Measurements from ENCODE around the gene LMNTD2.

DNA sequence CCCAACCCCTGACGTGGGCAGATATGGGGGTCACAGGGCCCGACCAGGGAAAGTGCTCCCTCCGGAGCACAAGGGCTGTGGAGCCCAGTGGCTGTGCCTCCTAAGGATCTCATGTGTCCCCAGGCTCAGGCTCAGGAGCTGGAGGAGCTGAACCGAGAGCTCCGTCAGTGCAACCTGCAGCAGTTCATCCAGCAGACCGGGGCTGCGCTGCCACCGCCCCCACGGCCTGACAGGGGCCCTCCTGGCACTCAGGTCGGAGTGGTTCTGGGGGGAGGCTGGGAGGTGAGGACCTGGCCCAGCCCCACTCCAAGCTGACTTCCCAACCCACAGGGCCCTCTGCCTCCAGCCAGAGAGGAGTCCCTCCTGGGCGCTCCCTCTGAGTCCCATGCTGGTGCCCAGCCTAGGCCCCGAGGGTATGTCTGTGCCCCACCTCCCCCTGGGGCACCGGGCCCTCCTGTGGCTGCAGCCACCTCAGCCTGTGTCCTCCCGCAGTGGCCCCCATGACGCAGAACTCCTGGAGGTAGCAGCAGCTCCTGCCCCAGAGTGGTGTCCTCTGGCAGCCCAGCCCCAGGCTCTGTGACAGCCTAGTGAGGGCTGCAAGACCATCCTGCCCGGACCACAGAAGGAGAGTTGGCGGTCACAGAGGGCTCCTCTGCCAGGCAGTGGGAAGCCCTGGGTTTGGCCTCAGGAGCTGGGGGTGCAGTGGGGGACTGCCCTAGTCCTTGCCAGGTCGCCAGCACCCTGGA is 2.7 kb upstream of the LMNTD2 start:
- TF ChIP-seq, protein P1, sequence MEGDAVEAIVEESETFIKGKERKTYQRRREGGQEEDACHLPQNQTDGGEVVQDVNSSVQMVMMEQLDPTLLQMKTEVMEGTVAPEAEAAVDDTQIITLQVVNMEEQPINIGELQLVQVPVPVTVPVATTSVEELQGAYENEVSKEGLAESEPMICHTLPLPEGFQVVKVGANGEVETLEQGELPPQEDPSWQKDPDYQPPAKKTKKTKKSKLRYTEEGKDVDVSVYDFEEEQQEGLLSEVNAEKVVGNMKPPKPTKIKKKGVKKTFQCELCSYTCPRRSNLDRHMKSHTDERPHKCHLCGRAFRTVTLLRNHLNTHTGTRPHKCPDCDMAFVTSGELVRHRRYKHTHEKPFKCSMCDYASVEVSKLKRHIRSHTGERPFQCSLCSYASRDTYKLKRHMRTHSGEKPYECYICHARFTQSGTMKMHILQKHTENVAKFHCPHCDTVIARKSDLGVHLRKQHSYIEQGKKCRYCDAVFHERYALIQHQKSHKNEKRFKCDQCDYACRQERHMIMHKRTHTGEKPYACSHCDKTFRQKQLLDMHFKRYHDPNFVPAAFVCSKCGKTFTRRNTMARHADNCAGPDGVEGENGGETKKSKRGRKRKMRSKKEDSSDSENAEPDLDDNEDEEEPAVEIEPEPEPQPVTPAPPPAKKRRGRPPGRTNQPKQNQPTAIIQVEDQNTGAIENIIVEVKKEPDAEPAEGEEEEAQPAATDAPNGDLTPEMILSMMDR (IDR thresholded peaks at IDR 0.05) = no peak
- TF ChIP-seq ZFX (IDR thresholded peaks at IDR 0.05; ENCODE audit: borderline replicate concordance) = no peak
